H9 (cell line): ENCODE data around the gene DAAM2. TPM values are rescaled to one million over a fixed set of nuclear protein-coding genes. Genes with fewer than 3 reads are reported as not detected.

Source experiments
- DNase-seq: peaks from one replicate; pipeline ENCODE4 v3.0.0-alpha.2; 2017
- H2AFZ ChIP-seq: one replicate; pipeline ENCODE4 v1.6.1; 2013; ENCODE audit warnings: mild to moderate bottlenecking, low read length, control low read depth, moderate library complexity
- H2AK5ac ChIP-seq: 2 replicates; pipeline ENCODE4 v1.6.1; 2013; ENCODE audit warnings: low read length, control low read depth, mixed read lengths; ENCODE audit not compliant: insufficient read length
- H2BK120ac ChIP-seq: one replicate; pipeline ENCODE4 v1.6.1; 2013; ENCODE audit warnings: low read depth, mild to moderate bottlenecking, low read length, control low read depth, inconsistent platforms; ENCODE audit not compliant: poor library complexity, severe bottlenecking
- H2BK12ac ChIP-seq: 2 replicates; pipeline ENCODE4 v1.6.1; 2013; ENCODE audit warnings: low read length, control low read depth, mixed read lengths, low read depth; ENCODE audit not compliant: insufficient read length
- H2BK15ac ChIP-seq: 2 replicates; pipeline ENCODE4 v1.6.1; 2013; ENCODE audit warnings: low read depth, low read length, control low read depth
- H2BK20ac ChIP-seq: one replicate; pipeline ENCODE4 v1.6.1; 2013; ENCODE audit warnings: low read depth, mild to moderate bottlenecking, low read length, control low read depth, inconsistent platforms; ENCODE audit not compliant: poor library complexity, severe bottlenecking
- H2BK5ac ChIP-seq: 2 replicates; pipeline ENCODE4 v1.6.1; 2013; ENCODE audit warnings: low read length, control low read depth, mixed read lengths; ENCODE audit not compliant: insufficient read length
- H3K14ac ChIP-seq: 2 replicates; pipeline ENCODE4 v1.6.1; 2013; ENCODE audit warnings: low read length, control low read depth; ENCODE audit not compliant: insufficient read depth
- H3K18ac ChIP-seq: 2 replicates; pipeline ENCODE4 v1.6.1; 2013; ENCODE audit warnings: low read depth, mild to moderate bottlenecking, mixed read lengths, low read length, control low read depth; ENCODE audit not compliant: insufficient read length
- H3K23ac ChIP-seq: 2 replicates; pipeline ENCODE4 v1.6.1; 2013; ENCODE audit warnings: low read length, control low read depth, mixed read lengths, low read depth; ENCODE audit not compliant: insufficient read length
- H3K23me2 ChIP-seq: 2 replicates; pipeline ENCODE4 v1.6.1; 2013; ENCODE audit warnings: low read depth, mild to moderate bottlenecking, mixed read lengths, low read length, control low read depth; ENCODE audit not compliant: insufficient read length, poor library complexity, severe bottlenecking
- H3K27ac ChIP-seq: 2 replicates; pipeline ENCODE4 v1.5.1; 2013; ENCODE audit warnings: low read length, control low read depth, mixed read lengths, low read depth; ENCODE audit not compliant: insufficient read length
- H3K27me3 ChIP-seq: 2 replicates; pipeline ENCODE4 v1.6.1; 2013; ENCODE audit warnings: low read length, control low read depth, inconsistent platforms; ENCODE audit not compliant: insufficient read depth
- H3K4ac ChIP-seq: 2 replicates; pipeline ENCODE4 v1.6.1; 2013; ENCODE audit warnings: low read depth, mild to moderate bottlenecking, control low read depth, inconsistent platforms, low read length, moderate library complexity
- H3K4me1 ChIP-seq: 2 replicates; pipeline ENCODE4 v1.6.1; 2013; ENCODE audit warnings: low read length, control low read depth, inconsistent platforms; ENCODE audit not compliant: insufficient read depth
- H3K4me2 ChIP-seq: 2 replicates; pipeline ENCODE4 v1.6.1; 2013; ENCODE audit warnings: low read length, control low read depth, mixed read lengths; ENCODE audit not compliant: insufficient read length, insufficient read depth
- H3K56ac ChIP-seq: 2 replicates; pipeline ENCODE4 v1.6.1; 2013; ENCODE audit warnings: low read depth, mild to moderate bottlenecking, mixed read lengths, low read length, control low read depth; ENCODE audit not compliant: insufficient read length
- H3K79me1 ChIP-seq: 2 replicates; pipeline ENCODE4 v1.6.1; 2013; ENCODE audit warnings: low read depth, mild to moderate bottlenecking, moderate library complexity, low read length, control low read depth, inconsistent platforms; ENCODE audit not compliant: insufficient read depth, poor library complexity, severe bottlenecking
- H3K79me2 ChIP-seq: 2 replicates; pipeline ENCODE4 v1.6.1; 2013; ENCODE audit warnings: low read length, control low read depth, inconsistent platforms; ENCODE audit not compliant: insufficient read depth
- H3K9ac ChIP-seq: 2 replicates; pipeline ENCODE4 v1.6.1; 2013; ENCODE audit warnings: low read length, control low read depth, mixed read lengths; ENCODE audit not compliant: insufficient read length; ENCODE audit errors: extremely low read depth
- H3K9me3 ChIP-seq: one replicate; pipeline ENCODE4 v1.6.1; 2013; ENCODE audit warnings: low read depth, low read length, inconsistent platforms; ENCODE audit not compliant: control insufficient read depth
- H3T11ph ChIP-seq: one replicate; pipeline ENCODE4 v1.6.1; 2013; ENCODE audit warnings: mild to moderate bottlenecking, low read length, control low read depth, inconsistent platforms
- H4K20me1 ChIP-seq: one replicate; pipeline ENCODE4 v1.6.1; 2013; ENCODE audit not compliant: control insufficient read depth, insufficient read length, insufficient read depth
- H4K5ac ChIP-seq: 2 replicates; pipeline ENCODE4 v1.6.1; 2013; ENCODE audit warnings: low read depth, mild to moderate bottlenecking, mixed read lengths, low read length, control low read depth; ENCODE audit not compliant: insufficient read length
- H4K8ac ChIP-seq: replicated peaks from 2 replicates; pipeline ENCODE4 v1.6.1; 2013; ENCODE audit warnings: low read length, control low read depth, mixed read lengths, low read depth; ENCODE audit not compliant: insufficient read length
- H4K91ac ChIP-seq: 2 replicates; pipeline ENCODE4 v1.6.1; 2013; ENCODE audit warnings: low read depth, mild to moderate bottlenecking, moderate library complexity, mixed read lengths, low read length, control low read depth; ENCODE audit not compliant: insufficient read length
- H3K27ac Mint-ChIP-seq, 3 experiments: 2 replicates in 2 of 3; 3 replicates in 1 of 3; pipeline ENCODE4 v1.8.0; 2020 to 2021; ENCODE audit warnings: mixed read lengths in 3 of 3, mild to moderate bottlenecking in 1 of 3, moderate library complexity in 1 of 3
- H3K27me3 Mint-ChIP-seq: 2 replicates; pipeline ENCODE4 v1.8.0; 2021; ENCODE audit warnings: low read depth, mild to moderate bottlenecking, moderate library complexity, mixed read lengths
- H3K36me3 Mint-ChIP-seq, 3 experiments: 2 replicates in 2 of 3; 3 replicates in 1 of 3; pipeline ENCODE4 v1.8.0; 2020 to 2021; ENCODE audit warnings: low read depth in 3 of 3, mixed read lengths in 3 of 3; ENCODE audit not compliant: insufficient read depth in 1 of 3
- H3K4me1 Mint-ChIP-seq, 2 experiments: 2 replicates each; pipeline ENCODE4 v1.8.0; 2020; ENCODE audit warnings: mixed read lengths in 2 of 2
- H3K4me3 Mint-ChIP-seq, 2 experiments: 2 replicates in 1 of 2; 3 replicates in 1 of 2; pipeline ENCODE4 v1.8.0; 2020 to 2021; ENCODE audit warnings: mild to moderate bottlenecking in 2 of 2, mixed read lengths in 2 of 2, moderate library complexity in 1 of 2
- H3K9me3 Mint-ChIP-seq, 2 experiments: 2 replicates in 1 of 2; 3 replicates in 1 of 2; pipeline ENCODE4 v1.8.0; 2020; ENCODE audit warnings: mild to moderate bottlenecking in 2 of 2, mixed read lengths in 2 of 2, moderate library complexity in 1 of 2
- CTCF ChIP-seq: fragments of 200-600 bp; sonication (generic); conservative IDR thresholded peaks from 3 replicates; pipeline ENCODE4 v1.8.0; 2021; ENCODE audit warnings: antibody characterized with exemption, mild to moderate bottlenecking
- WGBS: extraction: QIAGEN DNeasy Blood & Tissue Kit; methylation state at CpG from one replicate; pipeline ENCODE4 v1.1.7; 2013; ENCODE audit warnings: missing lambda C conversion rate, low lambda C conversion rate, mixed read lengths; ENCODE audit not compliant: insufficient read length; ENCODE audit errors: extremely low coverage; 5-methylcytosine and 5-hydroxymethylcytosine counted together
- total RNA-seq: library from RNA; stranded (reverse); gene quantifications from 2 replicates; pipeline ENCODE4 v1.2.1, GENCODE V29; 2021

Gene DAAM2
- total RNA-seq, 1 experiment from 2014 or later: 1.1 TPM

GRCh38 chr6:39879535-39879934, 87.4 kb downstream of the DAAM2 start:
- no peak overlapping the region for H3K4me3 Mint-ChIP-seq
- no peak for DNase-seq
- Histone ChIP-seq H3K27me3 (no peaks in the 10 kb centered on the region), H4K8ac (no peak overlapping the region), H3K56ac (no peak overlapping the region), H4K5ac (no peak overlapping the region), H2AFZ (no peak overlapping the region), H2BK120ac (no peak overlapping the region), H3K4me1 (no peaks in the 10 kb centered on the region), H2BK5ac (no peak overlapping the region), H3K4me2 (no peak overlapping the region), H2BK15ac (no peak overlapping the region), H2BK12ac (no peak overlapping the region), H3K18ac (no peak overlapping the region), H2AK5ac (no peak overlapping the region), H3K14ac (no peak overlapping the region), H3K27ac (no peak overlapping the region), H2BK20ac (no peak overlapping the region), H4K20me1 (no peaks in the 10 kb centered on the region), H3K23me2 (no peaks in the 10 kb centered on the region), H4K91ac (no peak overlapping the region), H3T11ph (no peak overlapping the region), H3K9me3 (no peaks in the 10 kb centered on the region), H3K79me2 (no peaks in the 10 kb centered on the region), H3K79me1 (no peaks in the 10 kb centered on the region), H3K4ac (no peak overlapping the region), H3K9ac (no peak overlapping the region), H3K23ac (no peak overlapping the region)
- no peaks in the 10 kb centered on the region; a peak in 1 of 5 replicates for H3K9me3 Mint-ChIP-seq
- H3K4me1 Mint-ChIP-seq: peaks cover 0 to 5% of the 10 kb centered on the region in 2 experiments; a peak in 1 of 4 replicates
- no peak overlapping the region for H3K27ac Mint-ChIP-seq
- WGBS: no CpG with 5 or more reads among the region's 3 CpGs
- no peak for TF ChIP-seq CTCF
- H3K27me3 Mint-ChIP-seq: peaks cover 3% of the 10 kb centered on the region; the same call in 1 of the 2 replicates
- no peaks in the 10 kb centered on the region for H3K36me3 Mint-ChIP-seq
